Activated T-cell treated with anti-CD3 and anti-CD28 coated beads, Interleukin-2, amount 50 U/mL, for 1 hour (primary cell): ENCODE results near the gene TOB1.
"Not testable (repeated sequence)": the region's sequence is repeated elsewhere in the genome, so short reads cannot be mapped to it uniquely, and the experiment has no call there.

Experiments used
- DNase-seq: peaks from one replicate; pipeline ENCODE4 v3.0.0-alpha.2; 2020

The TOB1 gene

DNA sequence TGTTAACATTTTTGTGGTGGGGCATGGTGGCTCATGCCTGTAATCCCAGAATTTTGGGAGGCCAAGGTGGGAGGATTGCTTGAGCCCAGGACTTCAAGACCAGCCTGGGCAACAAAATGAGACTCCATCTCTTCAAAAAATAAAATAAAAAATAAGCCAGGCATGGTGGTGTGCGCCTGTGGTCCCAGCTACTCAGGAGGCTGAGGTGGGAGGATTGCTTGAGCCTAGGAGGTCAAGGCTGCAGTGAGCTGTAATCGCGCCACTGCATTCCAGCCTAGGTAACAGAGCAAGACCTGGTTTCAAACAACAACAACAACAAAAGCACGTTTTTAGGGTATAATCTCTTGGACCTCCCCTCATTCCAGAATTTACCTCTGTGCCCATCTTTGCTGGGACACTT lies 28.4 kb upstream of the TOB1 start:
- not testable (repeated sequence) for DNase-seq

DNA sequence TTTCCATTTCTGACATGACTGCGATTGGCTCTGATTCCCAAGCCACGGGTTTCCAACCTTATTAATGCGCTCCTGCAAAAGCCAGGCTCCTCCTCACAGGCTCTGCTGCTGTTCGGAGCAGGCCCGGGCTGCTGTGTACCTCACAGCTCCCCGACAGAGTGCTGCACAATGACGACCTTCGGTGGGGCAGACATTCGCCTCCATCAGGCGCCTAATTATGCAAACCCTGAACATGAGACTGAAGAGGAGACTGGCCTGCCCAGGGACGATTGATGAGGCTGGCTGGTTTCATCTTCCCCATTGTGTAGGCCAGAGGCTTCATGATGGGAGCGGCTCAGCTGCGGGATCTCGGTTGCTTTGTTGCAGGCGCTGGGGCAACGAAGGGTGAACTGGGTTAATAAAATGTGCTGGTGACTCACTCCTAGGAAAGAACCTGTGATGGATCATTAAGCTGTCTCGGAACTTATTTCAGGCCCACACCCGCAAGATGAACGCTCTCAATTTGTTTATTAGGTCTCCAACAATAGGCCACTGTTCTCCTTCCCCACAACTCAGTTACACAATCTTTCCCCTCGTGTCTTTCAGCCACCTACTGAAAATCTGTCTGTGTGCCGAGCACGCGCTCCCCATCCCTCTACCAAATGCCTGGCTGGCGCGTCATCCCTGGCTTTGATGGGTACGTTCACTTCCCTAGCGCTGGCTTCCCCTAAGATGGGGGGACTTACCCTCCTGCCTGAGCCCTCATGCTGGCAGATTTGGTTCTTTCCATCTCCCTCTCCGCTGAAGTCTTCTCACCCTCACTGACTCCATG lies 27.2 kb upstream of the TOB1 start:
- no peak for DNase-seq

DNA sequence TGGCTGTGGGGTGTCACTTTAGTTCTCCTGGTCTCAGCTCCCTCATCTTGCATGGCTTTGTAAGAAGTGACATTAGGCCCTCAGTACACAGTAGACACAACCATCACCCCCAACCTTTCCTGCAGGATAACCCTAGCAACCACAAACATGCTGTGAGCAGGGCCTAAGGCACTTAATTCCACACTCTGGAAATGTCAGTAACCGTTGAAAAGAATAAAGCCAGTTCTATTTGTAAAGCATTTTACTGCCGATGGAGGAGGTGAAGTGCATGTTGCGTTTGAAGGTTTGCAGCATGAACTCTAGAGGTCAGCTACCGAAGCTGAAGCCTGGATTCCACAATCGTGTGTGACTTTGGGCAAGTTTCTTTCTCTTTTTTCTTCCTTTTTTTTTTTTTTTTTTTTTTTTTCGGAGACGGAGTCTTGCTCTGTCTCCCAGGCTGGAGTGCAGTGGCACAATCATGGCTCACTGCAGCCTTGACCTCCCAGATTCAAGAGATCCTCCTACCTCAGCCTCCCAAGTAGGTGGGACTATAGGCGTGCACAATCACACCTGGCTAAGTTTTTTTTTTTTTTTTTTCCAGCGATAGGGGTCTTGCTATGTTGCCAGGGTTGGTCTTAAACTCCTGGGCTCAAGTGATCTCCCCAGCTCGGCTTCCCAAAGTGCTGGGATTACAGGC lies 26.1 kb upstream of the TOB1 start:
- DNase-seq: no peak

DNA sequence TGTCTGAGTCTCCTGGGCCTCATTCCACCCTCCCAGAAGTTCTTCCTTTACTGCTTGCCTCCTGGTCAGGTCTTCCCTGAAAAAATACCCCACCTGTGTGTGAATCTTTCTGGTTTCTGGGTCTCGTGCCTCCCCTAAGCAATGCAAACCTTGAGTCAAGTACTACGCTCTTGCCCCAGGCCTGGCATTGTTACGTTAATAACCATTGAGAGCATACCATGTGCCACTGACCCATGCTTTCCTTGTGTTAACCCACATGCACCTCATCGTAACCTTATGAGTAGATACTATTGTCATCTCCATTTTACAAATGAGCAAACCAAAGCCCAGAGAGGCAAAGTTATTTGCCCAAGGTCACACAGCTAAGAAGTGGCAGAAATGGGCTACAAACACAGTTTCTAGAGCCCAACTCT lies 25.4 kb upstream of the TOB1 start:
- DNase-seq: no peak

- DNase-seq: no peak
These were observed 24.7 kb upstream of the TOB1 start for GRCh38 chr17:50890675-50891516.

DNA sequence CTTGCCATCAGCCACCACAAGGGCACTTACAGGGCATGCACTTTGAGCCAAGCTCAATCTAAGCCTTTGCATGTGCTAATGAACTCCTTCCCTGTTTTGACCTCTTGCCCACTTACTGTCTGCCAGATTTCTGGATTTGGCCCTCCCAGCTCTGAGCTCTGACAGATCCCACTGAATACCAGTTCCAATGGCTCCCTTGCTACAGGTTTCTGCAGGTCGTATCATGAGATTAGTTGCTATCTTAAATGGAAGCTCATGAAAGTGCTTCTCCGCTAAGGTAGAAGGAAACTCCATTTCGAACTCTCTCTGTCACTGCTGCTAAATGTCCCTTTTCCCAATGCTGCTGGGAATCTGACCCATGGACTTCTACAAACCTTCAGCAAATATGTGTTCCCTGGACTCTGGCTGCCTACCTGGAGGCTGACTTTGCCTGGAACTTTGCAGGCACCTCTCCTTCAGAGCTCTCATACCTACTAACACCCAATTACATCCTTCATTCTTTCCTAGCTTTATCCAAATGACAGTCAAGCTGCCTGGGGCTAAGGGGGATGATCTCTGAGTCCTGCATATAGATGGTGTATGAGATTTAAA lies 23.5 kb upstream of the TOB1 start:
- DNase-seq: no peak

DNA sequence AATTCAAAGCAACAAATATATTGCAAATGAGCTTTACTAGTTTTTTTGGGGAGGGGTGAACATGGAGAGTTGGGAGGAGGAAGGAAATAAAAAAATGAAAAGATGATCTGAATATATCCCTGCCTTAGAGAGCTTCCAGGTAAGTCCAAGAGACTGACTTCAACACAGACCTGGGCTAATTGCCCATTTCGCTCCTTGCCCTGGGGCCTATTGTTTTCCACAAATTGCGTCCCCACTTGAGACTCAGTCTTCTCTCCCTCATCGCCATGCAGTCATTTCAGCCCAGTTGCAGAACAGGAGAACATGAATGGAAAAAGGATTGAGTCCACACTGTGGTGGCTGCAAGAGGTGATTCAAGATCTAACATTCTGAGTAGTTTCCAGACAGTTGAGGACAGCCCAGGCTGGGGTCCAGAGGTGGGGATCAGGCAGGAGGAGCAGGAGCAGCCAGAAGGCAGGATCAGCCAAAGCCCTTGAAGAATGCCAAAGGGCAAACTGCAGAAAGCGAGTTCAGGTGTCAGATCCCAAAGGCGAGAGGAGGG lies 21.6 kb upstream of the TOB1 start:
- DNase-seq: no peak

- DNase-seq: no peak
These were observed 18.5 kb upstream of the TOB1 start for GRCh38 chr17:50884439-50885311.

DNA sequence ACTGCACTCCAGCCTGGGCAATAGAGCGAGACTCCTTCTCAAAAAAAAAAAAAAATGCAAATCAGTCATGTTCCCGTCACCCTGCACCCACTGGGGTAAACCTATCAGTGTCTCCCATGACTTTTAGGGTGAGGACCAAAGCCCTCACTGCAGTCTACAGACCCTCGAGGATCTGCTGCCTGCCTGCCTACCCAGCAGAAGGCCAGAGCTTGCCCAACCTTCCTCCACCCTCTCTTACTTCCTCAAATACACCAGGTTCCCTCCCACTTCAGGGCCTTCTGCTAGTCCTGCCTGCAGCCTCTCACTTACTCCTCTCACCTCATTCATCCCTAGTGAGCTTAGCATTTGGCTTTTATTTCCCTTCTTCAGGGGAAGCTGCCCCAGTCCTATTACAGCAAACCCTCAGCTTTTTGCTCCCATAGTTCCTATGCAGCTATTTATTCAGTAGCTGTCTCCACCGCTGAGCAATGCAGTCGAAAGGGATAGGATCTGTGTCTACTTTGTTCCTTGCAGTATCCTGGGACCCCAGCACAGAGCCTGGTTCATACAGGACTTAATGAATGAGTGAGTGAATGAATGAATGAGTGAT lies 17.8 kb upstream of the TOB1 start:
- no peak for DNase-seq

DNA sequence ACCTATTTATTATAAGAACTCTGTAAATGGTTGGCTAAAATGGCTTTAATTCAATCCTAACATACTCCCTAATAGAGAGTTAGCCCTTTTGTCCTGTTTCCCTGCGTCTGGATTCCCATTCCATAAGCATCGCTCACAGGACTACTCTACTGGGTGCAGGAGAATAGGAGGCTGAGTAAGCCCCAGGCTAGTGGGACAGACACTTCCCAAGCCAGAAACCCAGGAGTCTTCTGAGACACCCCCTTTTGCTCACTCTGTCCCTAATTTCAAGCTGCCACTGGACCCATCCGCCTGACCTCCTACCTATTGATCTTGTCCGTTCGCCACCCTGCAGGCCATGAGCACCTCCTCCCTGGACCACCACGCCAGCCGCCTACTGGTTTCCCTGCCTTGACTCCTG lies 16.7 kb upstream of the TOB1 start:
- DNase-seq: no peak

DNA sequence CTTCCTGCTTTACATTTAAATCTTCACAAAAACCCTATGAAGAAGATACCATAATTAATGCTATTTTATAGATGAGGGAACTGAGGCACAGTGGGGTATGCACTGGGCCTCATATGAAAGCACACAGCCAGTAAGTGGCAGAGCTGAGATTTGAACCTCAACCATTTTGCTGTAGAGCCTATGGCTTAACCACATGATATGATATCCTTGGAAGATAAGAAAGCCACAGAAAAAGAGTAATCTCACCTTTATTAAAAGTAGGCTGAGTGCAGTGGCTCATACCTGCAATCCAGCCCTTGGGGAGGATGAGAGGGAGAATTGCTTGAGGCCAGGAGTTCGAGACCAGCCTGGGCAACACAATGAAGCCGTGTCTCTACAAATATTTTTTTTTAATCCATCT lies 15.0 kb upstream of the TOB1 start:
- no peak for DNase-seq

- no peak for DNase-seq
These were observed 12.9 kb upstream of the TOB1 start for GRCh38 chr17:50879086-50879485.

DNA sequence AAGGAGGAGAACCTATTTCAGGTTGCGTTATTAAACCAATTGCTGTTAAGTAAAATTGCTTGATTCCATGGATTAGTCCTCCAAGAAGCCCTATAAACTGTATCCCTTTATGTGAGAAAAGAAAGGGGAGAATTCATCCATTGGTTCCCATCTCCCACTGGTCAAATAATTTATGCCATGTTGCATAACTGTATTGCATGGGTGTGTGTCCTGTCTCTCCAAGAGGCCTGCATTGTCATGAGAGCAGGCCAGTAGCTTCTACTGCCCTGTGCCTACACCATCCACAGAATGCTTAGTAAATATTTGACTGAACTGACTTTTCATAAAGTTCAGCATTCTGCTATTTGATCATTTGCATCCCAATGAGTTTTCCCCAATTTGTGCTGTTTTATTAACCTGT lies 11.7 kb upstream of the TOB1 start:
- no peak for DNase-seq

DNA sequence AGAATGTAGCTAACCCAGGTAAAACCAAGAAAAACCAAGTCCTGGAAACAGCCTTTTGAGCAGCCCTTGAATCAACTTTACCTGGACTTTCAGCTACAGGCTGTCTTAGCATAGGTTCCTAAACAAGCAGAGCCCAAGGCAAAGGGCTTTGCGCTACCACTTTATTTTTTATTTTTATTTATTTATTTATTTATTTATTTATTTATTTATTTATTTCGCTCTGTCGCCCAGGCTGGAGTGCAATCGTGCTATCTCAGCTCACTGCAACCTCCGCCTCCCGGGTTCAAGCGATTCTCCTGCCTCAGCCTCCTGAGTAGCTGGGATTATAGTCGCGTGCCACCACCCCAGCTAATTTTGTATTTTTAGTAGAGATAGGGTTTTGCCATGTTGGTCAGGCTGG lies 10.9 kb upstream of the TOB1 start:
- not testable (repeated sequence) for DNase-seq

- no peak for DNase-seq
These were observed 8.9 kb upstream of the TOB1 start for GRCh38 chr17:50875074-50875473.

DNA sequence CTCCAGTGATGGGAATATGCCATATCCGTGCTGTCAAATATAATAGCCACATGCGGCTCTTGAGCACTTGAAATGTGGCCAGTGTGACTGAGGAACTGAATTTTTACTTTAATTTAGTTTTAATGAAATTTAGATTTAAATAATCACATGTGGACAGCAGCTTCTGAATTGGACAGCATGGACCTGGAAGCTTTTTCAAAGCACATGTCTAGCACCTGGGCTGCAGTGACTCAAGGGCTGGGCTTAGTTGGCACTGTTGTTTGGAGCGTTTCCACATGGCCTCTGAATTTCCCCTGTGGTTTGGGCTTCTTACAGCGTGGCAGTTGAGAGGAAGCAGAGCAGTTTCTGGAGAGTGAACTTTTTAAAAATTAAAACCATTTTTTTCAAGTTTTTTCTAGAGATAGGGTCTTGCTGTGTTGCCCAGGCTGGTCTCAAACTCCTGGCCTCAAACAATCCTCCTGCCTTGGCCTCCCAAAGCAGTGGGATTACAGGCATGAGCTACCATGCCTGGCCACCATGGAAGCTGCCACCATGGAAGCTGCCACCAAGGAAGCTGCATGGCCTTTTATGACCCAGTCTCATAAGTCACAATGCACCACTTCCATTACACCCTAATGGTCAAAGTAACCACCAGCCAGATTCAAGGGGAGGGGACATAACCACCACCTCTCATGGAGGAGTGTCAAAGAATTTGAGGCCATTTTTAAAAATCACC lies 6.7 kb upstream of the TOB1 start:
- DNase-seq: peak; percentile 50

DNA sequence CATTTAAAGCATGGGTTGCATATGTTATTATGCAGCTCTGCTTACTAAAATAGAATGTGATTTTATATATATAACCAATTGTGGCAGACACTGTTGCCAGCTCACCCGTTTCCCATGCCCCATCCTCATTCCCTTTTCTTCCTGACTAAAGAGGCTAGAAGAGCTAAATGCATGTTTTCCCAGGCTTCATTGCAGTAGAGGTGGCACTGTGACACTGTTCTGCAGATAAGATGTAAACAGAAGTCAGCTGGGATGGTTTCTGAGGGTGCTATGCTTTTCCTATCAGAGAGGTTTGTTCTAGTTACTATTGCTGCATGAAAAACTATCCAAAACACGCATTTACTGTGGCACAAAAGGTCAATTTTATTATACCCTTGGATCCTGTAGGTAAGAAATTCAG lies 5.7 kb upstream of the TOB1 start:
- no peak for DNase-seq

DNA sequence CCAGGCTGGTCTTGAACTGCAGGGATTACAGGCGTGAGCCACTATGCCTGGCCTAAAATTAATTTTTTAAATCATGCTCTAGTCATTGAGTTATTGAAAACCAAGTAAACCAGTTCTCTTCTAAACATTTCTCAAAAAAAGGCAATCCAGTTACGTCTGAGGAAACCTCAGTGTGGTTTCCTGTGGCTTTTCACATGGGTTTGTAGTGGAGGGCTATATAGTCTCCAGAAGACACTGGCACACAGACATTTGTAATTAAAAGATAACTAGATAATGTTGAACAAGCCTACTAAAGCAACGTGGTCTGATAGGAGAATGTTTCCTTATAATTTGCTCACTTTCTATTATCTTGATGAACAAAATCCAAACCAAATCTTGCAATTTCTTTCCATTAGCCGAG lies 5.2 kb upstream of the TOB1 start:
- no peak for DNase-seq

DNA sequence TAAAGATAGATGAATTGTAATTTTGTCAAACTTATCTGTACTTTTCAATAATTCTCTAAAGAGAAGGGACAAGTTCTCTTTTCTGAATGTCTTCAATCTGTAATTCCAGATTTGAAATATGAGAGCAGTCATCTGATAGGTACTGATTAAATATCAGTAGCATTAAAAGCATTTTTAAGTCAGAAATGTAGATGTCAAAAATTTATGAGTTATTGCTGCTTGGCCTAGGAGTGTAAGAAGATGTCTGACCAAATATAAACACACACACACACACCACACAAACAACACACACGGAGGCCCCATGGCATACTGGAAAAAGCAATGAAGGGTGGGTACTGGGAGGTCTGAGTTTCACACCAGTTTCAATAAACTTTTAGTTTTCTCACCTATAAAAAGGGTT lies 2.4 kb upstream of the TOB1 start:
- no peak for DNase-seq

DNA sequence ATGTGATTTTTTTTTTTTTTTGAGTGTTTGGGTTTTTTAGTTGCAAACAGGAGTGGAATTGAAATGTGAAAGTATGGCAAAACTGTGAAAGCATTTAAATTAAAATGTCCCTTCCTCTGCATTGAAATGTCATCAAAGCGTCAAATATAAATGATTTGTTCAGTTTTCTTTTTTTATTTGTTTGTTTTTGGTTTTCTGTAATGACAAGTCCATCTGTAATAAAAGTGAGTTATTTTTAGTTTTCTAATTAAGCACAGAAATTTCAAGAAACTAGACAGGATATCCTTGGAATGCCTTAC lies 1.9 kb upstream of the TOB1 start:
- no peak for DNase-seq
